K562 (cell line): Measurements from ENCODE around the gene TSPOAP1. TPM values are rescaled to one million over a fixed set of nuclear protein-coding genes. Genes with fewer than 3 reads are reported as not detected.

Experiments
- HEY1 ChIP-seq: fragments of 250-450 bp; sonication (Bioruptor Pico); IDR thresholded peaks from 2 replicates; pipeline ENCODE4 v1.5.0; 2020; ENCODE audit warnings: mild to moderate bottlenecking, moderate library complexity, borderline replicate concordance
- SMARCB1 ChIP-seq: IDR thresholded peaks from 2 replicates; pipeline ENCODE4 v1.6.1; 2011; ENCODE audit warnings: improper control_type of control experiment, low read depth; ENCODE audit not compliant: insufficient read length
- SREBF2 ChIP-seq: sonication (generic); formaldehyde crosslinking; IDR thresholded peaks from 2 replicates; pipeline ENCODE4 v1.4.0; 2020; ENCODE audit warnings: mild to moderate bottlenecking, missing genetic modification reagents
- TFAM ChIP-seq: fragments of 250-450 bp; sonication (Bioruptor Pico); conservative IDR thresholded peaks from 2 replicates; pipeline ENCODE4 v1.5.0; 2021; ENCODE audit warnings: mild to moderate bottlenecking, moderate library complexity
- ZFX ChIP-seq: sonication (generic); formaldehyde crosslinking; IDR thresholded peaks from 2 replicates; pipeline ENCODE4 v1.8.0; 2022; ENCODE audit warnings: mild to moderate bottlenecking, missing genetic modification reagents, moderate library complexity
- ZNF444 ChIP-seq: fragments of 250-450 bp; sonication (Bioruptor Pico); IDR thresholded peaks from 2 replicates; pipeline ENCODE4 v1.4.0; 2020; ENCODE audit warnings: mild to moderate bottlenecking, moderate library complexity
- polyA plus RNA-seq, 8 experiments: library from polyadenylated mRNA; depleted of rRNA in 4 of 8; stranded (reverse) in 5 of 8; unstranded in 3 of 8; fragments of >200 nt; fragmentation: Nextera tagmentation in 2 of 8; fragmentation: Illumina TruSeq in 1 of 8; extraction: Ambion mirVana in 2 of 8; extraction: Trizol in 1 of 8; gene quantifications; 2 replicates each; pipeline versions ENCODE4 v1.2.1 to v1.2.3, GENCODE V29; 2011 to 2014; ENCODE audit warnings: inconsistent platforms in 1 of 8, missing spikeins in 1 of 8
- total RNA-seq, 7 experiments: library from RNA; depleted of rRNA in 6 of 7; stranded (reverse); fragments of >200 nt in 6 of 7; fragmentation: Illumina TruSeq in 2 of 7; extraction: Trizol in 2 of 7; gene quantifications; 2 replicates each; pipeline versions ENCODE4 v1.2.1 to v1.2.3, GENCODE V29; 2011 to 2021; ENCODE audit warnings: low replicate concordance in 1 of 7
- TF ChIP-seq, protein P1 (sequence below), 2 experiments: fragments of 150-350 bp in 1 of 2; IDR thresholded peaks; 2 replicates each; pipeline ENCODE4 v1.6.1; 2012 to 2016; ENCODE audit warnings: low read depth in 2 of 2, low read length in 2 of 2, mild to moderate bottlenecking in 1 of 2, moderate library complexity in 1 of 2
- TF ChIP-seq, protein P2 (sequence below): IDR thresholded peaks from 3 replicates; pipeline ENCODE4 v1.6.1; 2011; ENCODE audit warnings: borderline replicate concordance, mild to moderate bottlenecking, moderate library complexity; ENCODE audit not compliant: insufficient read length; ENCODE audit errors: extremely low read depth
- TF ChIP-seq, protein P3 (sequence below): conservative IDR thresholded peaks from 2 replicates; pipeline ENCODE4 v1.6.1; 2011; ENCODE audit warnings: low read depth, mild to moderate bottlenecking, low read length; ENCODE audit not compliant: control insufficient read depth
- TF ChIP-seq, protein P4 (sequence below): fragments of 250-450 bp; sonication (Bioruptor Pico); IDR thresholded peaks from 2 replicates; pipeline ENCODE4 v1.5.0; 2021; ENCODE audit warnings: mild to moderate bottlenecking, moderate library complexity

Gene TSPOAP1
- total and polyA plus RNA-seq, 9 of the 15 experiments (the other 6 are each of a cell fraction or from before 2014, with no cell fraction given) = 0.87 to 3.9 (median 1.8) TPM; not detected in 2

DNA sequence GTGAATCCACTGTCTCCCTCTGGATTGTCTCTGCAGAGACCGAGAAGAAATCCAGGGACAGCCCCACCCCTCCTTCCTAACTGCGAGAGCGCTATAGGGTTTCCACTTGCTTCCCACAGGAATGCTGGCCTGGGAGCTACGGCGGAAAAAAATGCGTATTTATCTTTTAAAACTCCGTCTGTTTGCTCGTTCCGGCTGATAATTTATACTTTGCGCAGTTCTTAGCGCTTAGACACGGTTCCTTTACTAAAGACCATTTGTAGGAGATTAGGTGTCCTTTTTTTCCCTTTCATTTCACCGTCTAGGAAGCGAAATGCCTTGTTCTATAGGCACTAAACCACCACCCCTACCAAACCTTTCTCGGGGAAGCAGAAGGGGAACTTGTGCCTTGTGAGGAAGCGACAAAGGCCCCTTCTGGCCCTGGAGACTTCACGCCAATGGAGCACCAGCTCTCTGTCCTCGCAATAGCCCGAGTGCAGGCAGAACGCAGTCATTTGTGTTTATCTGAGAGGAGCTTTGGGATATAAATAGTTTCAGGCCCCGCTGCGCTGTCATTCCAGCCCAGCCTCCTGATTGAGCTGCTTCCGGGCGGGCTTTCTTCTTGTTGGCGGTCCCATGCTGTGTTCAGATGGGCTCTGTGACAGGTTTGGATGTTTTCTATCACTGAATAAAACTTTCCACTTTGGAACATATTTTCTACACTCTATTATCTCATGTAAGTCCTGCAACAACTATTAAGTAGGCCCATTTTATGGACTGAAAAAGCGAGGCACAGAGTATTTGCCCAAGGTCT, 24.2 kb upstream of the TSPOAP1 start (continued):
- TF ChIP-seq, protein P1, sequence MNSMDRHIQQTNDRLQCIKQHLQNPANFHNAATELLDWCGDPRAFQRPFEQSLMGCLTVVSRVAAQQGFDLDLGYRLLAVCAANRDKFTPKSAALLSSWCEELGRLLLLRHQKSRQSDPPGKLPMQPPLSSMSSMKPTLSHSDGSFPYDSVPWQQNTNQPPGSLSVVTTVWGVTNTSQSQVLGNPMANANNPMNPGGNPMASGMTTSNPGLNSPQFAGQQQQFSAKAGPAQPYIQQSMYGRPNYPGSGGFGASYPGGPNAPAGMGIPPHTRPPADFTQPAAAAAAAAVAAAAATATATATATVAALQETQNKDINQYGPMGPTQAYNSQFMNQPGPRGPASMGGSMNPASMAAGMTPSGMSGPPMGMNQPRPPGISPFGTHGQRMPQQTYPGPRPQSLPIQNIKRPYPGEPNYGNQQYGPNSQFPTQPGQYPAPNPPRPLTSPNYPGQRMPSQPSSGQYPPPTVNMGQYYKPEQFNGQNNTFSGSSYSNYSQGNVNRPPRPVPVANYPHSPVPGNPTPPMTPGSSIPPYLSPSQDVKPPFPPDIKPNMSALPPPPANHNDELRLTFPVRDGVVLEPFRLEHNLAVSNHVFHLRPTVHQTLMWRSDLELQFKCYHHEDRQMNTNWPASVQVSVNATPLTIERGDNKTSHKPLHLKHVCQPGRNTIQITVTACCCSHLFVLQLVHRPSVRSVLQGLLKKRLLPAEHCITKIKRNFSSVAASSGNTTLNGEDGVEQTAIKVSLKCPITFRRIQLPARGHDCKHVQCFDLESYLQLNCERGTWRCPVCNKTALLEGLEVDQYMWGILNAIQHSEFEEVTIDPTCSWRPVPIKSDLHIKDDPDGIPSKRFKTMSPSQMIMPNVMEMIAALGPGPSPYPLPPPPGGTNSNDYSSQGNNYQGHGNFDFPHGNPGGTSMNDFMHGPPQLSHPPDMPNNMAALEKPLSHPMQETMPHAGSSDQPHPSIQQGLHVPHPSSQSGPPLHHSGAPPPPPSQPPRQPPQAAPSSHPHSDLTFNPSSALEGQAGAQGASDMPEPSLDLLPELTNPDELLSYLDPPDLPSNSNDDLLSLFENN (IDR thresholded peaks at IDR 0.05; ENCODE audit: low read depth in 2 of 2, low read length in 2 of 2) = no peak
- TF ChIP-seq, protein P2, sequence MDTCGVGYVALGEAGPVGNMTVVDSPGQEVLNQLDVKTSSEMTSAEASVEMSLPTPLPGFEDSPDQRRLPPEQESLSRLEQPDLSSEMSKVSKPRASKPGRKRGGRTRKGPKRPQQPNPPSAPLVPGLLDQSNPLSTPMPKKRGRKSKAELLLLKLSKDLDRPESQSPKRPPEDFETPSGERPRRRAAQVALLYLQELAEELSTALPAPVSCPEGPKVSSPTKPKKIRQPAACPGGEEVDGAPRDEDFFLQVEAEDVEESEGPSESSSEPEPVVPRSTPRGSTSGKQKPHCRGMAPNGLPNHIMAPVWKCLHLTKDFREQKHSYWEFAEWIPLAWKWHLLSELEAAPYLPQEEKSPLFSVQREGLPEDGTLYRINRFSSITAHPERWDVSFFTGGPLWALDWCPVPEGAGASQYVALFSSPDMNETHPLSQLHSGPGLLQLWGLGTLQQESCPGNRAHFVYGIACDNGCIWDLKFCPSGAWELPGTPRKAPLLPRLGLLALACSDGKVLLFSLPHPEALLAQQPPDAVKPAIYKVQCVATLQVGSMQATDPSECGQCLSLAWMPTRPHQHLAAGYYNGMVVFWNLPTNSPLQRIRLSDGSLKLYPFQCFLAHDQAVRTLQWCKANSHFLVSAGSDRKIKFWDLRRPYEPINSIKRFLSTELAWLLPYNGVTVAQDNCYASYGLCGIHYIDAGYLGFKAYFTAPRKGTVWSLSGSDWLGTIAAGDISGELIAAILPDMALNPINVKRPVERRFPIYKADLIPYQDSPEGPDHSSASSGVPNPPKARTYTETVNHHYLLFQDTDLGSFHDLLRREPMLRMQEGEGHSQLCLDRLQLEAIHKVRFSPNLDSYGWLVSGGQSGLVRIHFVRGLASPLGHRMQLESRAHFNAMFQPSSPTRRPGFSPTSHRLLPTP = no peak
- no peak for TF ChIP-seq HEY1 (CRISPR knock-in tag)
- peak; percentile 71 for TF ChIP-seq ZFX
- TF ChIP-seq, protein P3, sequence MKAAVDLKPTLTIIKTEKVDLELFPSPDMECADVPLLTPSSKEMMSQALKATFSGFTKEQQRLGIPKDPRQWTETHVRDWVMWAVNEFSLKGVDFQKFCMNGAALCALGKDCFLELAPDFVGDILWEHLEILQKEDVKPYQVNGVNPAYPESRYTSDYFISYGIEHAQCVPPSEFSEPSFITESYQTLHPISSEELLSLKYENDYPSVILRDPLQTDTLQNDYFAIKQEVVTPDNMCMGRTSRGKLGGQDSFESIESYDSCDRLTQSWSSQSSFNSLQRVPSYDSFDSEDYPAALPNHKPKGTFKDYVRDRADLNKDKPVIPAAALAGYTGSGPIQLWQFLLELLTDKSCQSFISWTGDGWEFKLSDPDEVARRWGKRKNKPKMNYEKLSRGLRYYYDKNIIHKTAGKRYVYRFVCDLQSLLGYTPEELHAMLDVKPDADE = no peak
- TF ChIP-seq SMARCB1 = no peak
- TF ChIP-seq ZNF444 = no peak
- TF ChIP-seq, protein P4, sequence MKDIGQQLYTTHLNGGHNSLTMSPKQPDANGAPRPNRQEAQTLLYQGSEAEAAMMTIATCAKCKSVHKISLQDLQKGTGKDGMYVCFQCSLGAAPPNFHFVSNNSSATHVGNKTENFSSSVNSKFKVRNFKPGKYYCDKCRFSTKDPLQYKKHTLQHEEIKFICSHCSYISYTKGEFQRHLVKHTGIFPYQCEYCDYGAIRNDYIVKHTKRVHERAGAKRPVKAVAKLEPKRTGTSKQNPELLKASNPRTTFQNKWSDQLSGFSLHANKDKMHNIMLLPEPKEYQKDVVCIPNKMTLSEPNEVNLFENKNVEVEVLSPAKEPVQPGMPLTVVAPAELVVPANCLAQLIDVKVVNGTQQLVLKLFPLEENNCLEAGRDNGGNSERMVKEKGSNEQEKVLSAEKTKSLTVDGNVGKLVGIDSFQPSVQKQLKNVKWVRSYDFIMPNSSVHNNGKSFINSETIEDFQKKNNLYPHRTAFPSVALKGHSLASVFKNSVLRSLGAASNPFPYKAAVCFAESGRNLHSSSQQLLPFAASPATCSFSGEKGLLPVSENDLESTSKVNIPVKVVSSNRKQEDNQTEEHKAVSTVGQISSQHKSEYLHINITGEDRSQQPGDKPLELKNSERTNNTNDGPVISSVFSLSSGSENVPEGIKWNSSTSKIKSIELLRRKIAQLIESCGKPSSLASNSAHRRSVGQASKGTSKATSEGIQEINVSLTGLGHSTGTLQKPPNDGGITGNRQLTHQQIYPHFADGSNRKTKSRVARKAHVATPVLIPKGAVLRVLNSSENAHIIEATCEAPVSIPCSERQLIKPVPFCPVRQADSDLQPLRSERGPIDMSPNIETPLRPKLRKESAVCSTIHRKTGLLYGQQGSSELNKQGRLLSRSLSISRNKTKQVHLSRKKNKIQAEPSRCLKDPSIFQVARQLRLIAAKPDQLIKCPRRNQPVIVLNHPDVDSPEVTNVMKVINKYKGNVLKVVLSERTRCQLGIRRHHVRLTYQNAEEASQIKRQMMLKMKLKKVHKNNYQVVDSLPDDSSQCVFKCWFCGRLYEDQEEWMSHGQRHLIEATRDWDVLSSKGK (CRISPR knock-in tag) = no peak
- no peak for TF ChIP-seq SREBF2 (CRISPR knock-in tag)
- TF ChIP-seq TFAM = no peak
